WI38 (cell line): ENCODE measurements around the gene KLRF1.
"Not testable (repeated sequence)": the region's sequence is repeated elsewhere in the genome, so short reads cannot be mapped to it uniquely, and the experiment has no call there.

Experiments used
- H3K4me3 ChIP-seq: 2 replicates; pipeline ENCODE4 v1.5.1; 2011; ENCODE audit warnings: low read depth, mild to moderate bottlenecking, control low read depth, low read length
- CTCF ChIP-seq: IDR thresholded peaks from 2 replicates; pipeline ENCODE4 v1.5.1; 2012; ENCODE audit warnings: low read depth, mild to moderate bottlenecking, control low read depth, low read length

The KLRF1 gene

GRCh38 chr12:9869307-9870161 lies 42.3 kb downstream of the KLRF1 start, which contains the start of gene CLEC2B:
CLEC2B (minus strand) TSS chr12:9869354.
- H3K4me3 ChIP-seq, result peak within 1 kb of the TSS; percentile 56
- TF ChIP-seq CTCF, result no peak

- no peak for TF ChIP-seq CTCF
- peak overlapping the region; percentile 56 for H3K4me3 ChIP-seq
These were observed 43.1 kb downstream of the KLRF1 start for GRCh38 chr12:9870286-9870866.

GRCh38 chr12:9872162-9872561 lies 44.9 kb downstream of the KLRF1 start:
- no peak overlapping the region for H3K4me3 ChIP-seq
- TF ChIP-seq CTCF, result no peak

GRCh38 chr12:9872742-9873141 lies 45.5 kb downstream of the KLRF1 start:
- TF ChIP-seq CTCF, result no peak
- H3K4me3 ChIP-seq, result no peak overlapping the region

- not testable (repeated sequence) for H3K4me3 ChIP-seq
These were observed 48.8 kb downstream of the KLRF1 start for GRCh38 chr12:9876120-9876519.

GRCh38 chr12:9880532-9881078 lies 53.3 kb downstream of the KLRF1 start:
- no peak overlapping the region for H3K4me3 ChIP-seq
- TF ChIP-seq CTCF, result no peak

- TF ChIP-seq CTCF, result no peak
- H3K4me3 ChIP-seq, result no peak within 1 kb of the TSS
These were observed 54.0 kb downstream of the KLRF1 start, which contains the start of gene KLRF2 for GRCh38 chr12:9881246-9881645. KLRF2 (plus strand) TSS chr12:9881489; CDS start chr12:9881596, 107 bp downstream.
